Bronchial epithelial cell (primary cell): ENCODE measurements around the gene TBR1. TPM values are rescaled to one million over a fixed set of nuclear protein-coding genes. Genes with fewer than 3 reads are reported as not detected.

Source experiments
- DNase-seq: peaks from one replicate; pipeline ENCODE4 v3.0.0-alpha.2; 2010; ENCODE audit warnings: low read depth
- FAIRE-seq: peaks from 2 replicates; lab custom pipeline; 2011; peaks lifted over from hg19 to GRCh38; lab: Jason Lieb, UNC
- H3K27me3 ChIP-seq: 2 replicates; pipeline ENCODE4 v1.5.1; 2011; ENCODE audit warnings: low read length; ENCODE audit not compliant: control insufficient read depth, insufficient read depth
- H3K36me3 ChIP-seq: 2 replicates; pipeline ENCODE4 v1.5.1; 2011; ENCODE audit warnings: low read length; ENCODE audit not compliant: control insufficient read depth, insufficient read depth
- H3K4me3 ChIP-seq: 2 replicates; pipeline ENCODE4 v1.5.1; 2011; ENCODE audit warnings: mild to moderate bottlenecking, low read depth, low read length, control low read depth
- total RNA-seq: library from RNA; depleted of rRNA; stranded (reverse); fragments of >200 nt; gene quantifications from 2 replicates; pipeline ENCODE4 v1.2.1, GENCODE V29; 2014
- TF ChIP-seq, protein P1 (sequence below): IDR thresholded peaks from 2 replicates; pipeline ENCODE4 v1.5.1; 2011; ENCODE audit warnings: mild to moderate bottlenecking, moderate library complexity, low read length, control low read depth, inconsistent platforms; ENCODE audit not compliant: insufficient read depth, severe bottlenecking

Gene TBR1
- total RNA-seq, 1 donor from 2014 or later, result under 0.01 TPM

DNA sequence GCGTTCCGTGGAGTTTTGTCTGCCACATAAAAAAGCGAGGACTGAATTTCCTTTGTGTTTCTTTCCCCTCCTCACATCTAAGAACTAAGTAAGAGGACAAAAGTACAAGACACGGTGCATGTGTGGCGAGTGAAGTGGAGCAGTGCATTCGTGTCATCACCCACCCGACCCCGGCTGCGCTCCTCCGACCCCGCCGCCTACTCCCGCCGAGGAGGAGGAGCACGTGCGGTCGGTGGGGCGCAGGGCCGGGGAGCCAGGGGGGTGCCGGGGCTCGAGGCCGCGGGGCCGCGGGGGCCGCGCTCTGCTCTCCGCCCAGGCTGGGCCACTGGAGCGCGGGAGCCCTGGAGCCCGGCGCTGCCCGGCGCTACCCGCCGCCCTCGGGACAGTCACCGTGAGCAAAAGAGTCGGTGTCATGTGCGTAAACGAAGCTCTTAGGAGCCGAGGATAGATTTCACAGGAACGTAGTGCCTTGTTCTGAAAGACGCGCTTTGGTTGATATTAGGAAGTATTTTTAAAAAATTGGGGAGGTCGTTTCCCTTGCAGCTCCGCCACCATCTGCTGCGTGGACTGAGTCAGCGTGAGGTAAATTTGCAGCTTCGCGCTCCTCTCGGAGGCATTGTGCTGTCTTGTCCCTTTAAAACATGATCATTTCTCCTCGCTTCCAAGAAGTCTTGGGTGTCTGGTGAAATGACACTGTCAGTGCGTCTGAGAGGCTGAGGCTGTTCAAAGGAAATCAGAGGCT, 11.0 kb downstream of the TBR1 start:
- FAIRE-seq, result no peak
- peaks cover 46% of the 10 kb centered on the region for H3K27me3 ChIP-seq
- H3K4me3 ChIP-seq, result no peak overlapping the region
- DNase-seq, result no peak
- TF ChIP-seq, protein P1, sequence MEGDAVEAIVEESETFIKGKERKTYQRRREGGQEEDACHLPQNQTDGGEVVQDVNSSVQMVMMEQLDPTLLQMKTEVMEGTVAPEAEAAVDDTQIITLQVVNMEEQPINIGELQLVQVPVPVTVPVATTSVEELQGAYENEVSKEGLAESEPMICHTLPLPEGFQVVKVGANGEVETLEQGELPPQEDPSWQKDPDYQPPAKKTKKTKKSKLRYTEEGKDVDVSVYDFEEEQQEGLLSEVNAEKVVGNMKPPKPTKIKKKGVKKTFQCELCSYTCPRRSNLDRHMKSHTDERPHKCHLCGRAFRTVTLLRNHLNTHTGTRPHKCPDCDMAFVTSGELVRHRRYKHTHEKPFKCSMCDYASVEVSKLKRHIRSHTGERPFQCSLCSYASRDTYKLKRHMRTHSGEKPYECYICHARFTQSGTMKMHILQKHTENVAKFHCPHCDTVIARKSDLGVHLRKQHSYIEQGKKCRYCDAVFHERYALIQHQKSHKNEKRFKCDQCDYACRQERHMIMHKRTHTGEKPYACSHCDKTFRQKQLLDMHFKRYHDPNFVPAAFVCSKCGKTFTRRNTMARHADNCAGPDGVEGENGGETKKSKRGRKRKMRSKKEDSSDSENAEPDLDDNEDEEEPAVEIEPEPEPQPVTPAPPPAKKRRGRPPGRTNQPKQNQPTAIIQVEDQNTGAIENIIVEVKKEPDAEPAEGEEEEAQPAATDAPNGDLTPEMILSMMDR, result no peak
- H3K36me3 ChIP-seq, result no peaks in the 10 kb centered on the region

DNA sequence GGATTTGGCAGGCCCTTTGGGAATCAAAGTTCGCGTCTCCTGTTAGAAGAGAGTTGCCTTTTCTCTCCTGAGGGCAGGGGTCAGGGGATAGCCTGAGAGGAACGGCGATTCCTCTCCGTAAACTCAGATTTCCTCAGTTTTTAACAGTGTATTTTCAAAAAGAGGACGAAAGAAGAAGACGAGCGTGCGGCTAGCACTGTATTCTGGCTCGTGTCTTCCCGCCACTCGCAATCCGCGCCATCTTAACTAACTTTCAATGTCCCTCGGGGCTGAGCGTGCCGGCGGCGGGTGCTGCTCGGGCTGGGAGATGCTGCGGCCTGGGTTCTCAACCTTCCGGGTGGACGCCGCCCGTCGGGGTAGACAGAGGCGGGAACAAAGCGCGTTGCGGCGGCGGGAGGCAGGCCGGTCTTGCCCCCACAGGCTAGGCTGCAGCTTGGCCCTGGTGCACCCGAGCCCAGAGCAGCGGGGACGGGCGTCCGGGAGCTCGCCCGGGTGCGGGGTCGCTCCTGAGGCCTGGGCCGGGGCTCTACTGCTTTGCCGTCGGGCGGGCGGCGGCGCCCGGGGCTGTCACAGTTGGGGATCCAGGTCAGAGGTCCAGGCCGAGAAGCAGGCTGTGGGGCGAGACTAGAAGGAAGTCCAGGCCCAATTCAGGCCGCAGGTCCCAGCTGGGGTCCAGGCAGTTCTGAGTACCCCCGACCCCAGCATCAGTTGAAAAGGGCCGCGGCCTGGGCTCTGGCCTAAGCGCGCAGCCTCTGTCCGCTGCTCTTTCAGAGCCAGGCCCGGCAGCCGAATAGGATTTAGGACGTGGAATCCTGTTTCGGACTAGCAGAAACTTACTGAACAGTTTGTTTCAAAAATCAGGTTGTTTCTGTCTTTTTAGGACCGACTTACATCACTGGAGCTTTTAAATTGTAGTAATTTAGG, 11.8 kb downstream of the TBR1 start:
- Histone ChIP-seq H3K4me3 (no peak overlapping the region), H3K27me3 (peaks cover 39% of the 10 kb centered on the region), H3K36me3 (no peaks in the 10 kb centered on the region)
- DNase-seq (no peak), FAIRE-seq (no peak)
- TF ChIP-seq, protein P1, result no peak

- FAIRE-seq (no peak), DNase-seq (no peak)
- Histone ChIP-seq H3K27me3 (peaks cover 28% of the 10 kb centered on the region), H3K4me3 (no peak overlapping the region), H3K36me3 (no peaks in the 10 kb centered on the region)
- TF ChIP-seq, protein P1, result no peak
Measured at GRCh38 chr2:161430386-161430785, 14.3 kb downstream of the TBR1 start.

DNA sequence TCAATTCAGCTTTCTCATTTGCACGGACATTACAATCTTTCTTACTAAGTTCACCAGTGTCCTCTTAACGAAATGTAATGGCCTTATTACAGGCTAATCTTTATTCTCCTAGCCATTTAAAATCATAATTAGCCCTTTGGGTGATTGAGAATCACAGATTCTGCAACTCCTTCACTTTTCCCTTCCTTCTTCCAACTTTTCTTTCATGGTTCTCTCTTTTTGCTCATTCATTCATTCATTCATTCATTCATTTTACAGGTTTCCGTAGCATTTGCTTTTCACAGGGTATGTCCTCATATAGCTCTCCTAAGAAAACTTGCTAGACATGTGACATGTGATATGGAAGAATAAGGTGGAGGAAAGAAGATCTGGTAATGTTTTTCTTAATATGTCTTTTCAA, 16.0 kb downstream of the TBR1 start:
- TF ChIP-seq, protein P1, result no peak
- Histone ChIP-seq H3K4me3 (no peak overlapping the region), H3K27me3 (peaks cover 18% of the 10 kb centered on the region), H3K36me3 (no peaks in the 10 kb centered on the region)
- DNase-seq, result no peak
- no peak for FAIRE-seq

GRCh38 chr2:161434118-161434517, 18.0 kb downstream of the TBR1 start:
- Histone ChIP-seq H3K27me3 (peaks cover 9% of the 10 kb centered on the region), H3K4me3 (no peak overlapping the region), H3K36me3 (no peaks in the 10 kb centered on the region)
- DNase-seq (no peak), FAIRE-seq (no peak)
- TF ChIP-seq, protein P1, result no peak
